GM20000 (cell line): Measurements from ENCODE around the gene SNX32.

Source experiments
- DNase-seq: peaks from one replicate; pipeline ENCODE4 v3.0.0; 2012; ENCODE audit warnings: low spot score
- TF ChIP-seq, protein P1 (sequence below): IDR thresholded peaks from 2 replicates; pipeline ENCODE4 v1.5.1; 2012; ENCODE audit warnings: mild to moderate bottlenecking, control low read depth; ENCODE audit errors: extremely low read depth, missing control alignments

The SNX32 gene

DNA sequence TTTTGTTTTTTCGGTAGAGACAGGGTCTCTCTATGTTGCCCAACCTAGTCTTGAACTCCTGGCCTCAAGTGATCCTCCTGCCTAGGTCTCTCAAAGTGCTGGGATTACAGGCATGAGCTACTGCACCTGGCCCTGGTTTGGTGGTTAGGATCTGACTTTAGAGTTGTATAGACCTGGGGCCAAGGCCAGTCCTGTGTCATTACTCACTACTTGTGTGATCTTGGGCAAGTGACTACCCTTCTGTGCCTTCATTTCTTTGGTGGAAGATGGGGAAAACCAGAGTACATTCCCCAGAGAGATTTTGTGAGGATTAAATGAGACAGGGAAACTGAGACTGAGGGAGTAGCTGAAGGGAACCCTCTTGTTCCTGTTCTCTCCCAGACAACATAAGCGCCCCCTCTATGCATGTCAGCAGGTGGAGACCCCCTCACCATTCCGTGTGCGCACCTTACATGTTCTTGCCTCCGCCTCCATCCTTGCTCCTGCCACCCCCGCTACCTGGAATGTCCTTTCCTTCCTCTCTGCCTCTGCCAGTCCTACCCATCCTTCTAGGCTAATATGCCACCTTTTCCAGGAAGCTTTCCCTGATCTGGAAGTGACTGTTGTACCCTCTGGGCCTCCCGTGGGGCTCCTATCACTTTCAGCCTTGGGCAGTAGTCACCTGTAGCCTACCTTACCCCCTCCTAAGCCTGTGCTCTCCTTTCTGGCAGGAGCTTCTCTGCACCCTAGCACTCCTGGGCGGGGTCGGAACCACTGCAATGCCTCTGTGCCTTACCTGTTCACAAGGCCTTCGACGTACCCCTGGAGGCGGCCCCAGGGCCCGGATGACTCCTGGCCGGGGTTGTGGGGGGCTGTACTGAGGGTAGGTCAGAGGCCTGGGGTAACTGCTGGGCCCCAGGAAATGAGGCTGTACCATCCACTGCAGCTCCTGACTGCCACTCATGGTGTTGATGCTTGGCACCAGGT, 62.6 kb downstream of the SNX32 start:
- TF ChIP-seq, protein P1, sequence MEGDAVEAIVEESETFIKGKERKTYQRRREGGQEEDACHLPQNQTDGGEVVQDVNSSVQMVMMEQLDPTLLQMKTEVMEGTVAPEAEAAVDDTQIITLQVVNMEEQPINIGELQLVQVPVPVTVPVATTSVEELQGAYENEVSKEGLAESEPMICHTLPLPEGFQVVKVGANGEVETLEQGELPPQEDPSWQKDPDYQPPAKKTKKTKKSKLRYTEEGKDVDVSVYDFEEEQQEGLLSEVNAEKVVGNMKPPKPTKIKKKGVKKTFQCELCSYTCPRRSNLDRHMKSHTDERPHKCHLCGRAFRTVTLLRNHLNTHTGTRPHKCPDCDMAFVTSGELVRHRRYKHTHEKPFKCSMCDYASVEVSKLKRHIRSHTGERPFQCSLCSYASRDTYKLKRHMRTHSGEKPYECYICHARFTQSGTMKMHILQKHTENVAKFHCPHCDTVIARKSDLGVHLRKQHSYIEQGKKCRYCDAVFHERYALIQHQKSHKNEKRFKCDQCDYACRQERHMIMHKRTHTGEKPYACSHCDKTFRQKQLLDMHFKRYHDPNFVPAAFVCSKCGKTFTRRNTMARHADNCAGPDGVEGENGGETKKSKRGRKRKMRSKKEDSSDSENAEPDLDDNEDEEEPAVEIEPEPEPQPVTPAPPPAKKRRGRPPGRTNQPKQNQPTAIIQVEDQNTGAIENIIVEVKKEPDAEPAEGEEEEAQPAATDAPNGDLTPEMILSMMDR = no peak
- no peak for DNase-seq

GRCh38 chr11:65897020-65897471, 63.3 kb downstream of the SNX32 start:
- DNase-seq = no peak
- TF ChIP-seq, protein P1 = no peak

- TF ChIP-seq, protein P1 = no peak
- no peak for DNase-seq
Observed at GRCh38 chr11:65898656-65899355, 65.0 kb downstream of the SNX32 start.

GRCh38 chr11:65899356-65900124, 65.8 kb downstream of the SNX32 start:
- peak; percentile 74 for DNase-seq
- TF ChIP-seq, protein P1 = no peak

DNA sequence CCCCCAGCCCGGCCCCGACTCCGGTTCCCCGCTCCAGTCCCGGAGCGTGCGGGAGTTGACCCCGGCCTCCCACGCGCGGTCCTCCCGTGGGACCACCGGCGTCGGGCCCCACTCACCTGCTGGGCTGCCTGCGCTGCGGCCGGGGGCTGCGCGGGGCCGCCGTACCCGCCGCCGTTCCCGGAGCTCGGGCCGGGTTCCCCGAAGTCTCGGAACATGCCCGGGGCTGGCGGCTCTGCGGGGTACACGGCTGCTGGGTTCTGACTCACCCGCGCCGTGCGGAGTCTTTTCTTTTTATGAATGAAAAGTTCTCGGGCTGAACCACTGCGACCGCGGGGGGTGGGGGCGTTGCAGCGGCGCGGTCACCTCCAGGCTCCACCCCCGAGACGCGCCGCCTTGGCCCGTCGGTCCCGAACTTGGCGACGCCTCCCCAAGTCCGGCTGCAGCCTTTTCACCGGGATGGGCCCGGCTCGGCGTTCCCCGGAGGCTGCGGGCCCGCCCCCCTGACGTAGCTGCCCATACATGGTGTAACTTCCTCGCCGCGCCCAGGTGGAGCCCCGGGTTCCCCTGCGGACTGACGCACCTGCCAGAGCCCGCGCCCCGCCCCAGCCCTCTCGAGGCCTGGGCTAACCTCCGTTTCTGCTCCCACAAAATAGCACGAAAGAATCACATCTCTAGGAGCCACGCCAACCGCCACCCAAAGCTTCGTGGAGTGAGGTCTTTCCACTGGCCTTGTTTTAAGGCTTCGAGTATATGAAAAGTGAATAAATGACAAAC, 66.5 kb downstream of the SNX32 start, which contains the start of gene FOSL1:
TSS of gene FOSL1 (minus strand) at position 264 of the 774 bp plus-strand sequence. CDS start at position 215, 49 bp downstream.
- TF ChIP-seq, protein P1 = no peak
- DNase-seq = peak; percentile 93

DNA sequence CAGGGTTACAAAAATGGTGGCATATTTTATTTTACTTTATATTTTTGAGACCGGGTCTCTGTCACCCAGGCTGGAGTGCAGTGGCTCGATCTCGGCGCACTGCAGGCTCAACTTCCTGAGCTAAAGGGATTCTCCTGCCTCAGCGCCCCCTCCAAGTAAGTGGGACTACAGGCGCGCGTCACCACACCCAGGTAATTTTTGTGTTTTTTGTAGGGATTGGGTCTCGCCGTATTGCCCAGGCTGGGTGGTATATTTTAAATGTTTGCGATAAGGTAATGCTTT, 67.1 kb downstream of the SNX32 start:
- TF ChIP-seq, protein P1 = no peak
- DNase-seq = no peak
